ENCODE measurements around the gene PHF1.

Gene PHF1

DNA sequence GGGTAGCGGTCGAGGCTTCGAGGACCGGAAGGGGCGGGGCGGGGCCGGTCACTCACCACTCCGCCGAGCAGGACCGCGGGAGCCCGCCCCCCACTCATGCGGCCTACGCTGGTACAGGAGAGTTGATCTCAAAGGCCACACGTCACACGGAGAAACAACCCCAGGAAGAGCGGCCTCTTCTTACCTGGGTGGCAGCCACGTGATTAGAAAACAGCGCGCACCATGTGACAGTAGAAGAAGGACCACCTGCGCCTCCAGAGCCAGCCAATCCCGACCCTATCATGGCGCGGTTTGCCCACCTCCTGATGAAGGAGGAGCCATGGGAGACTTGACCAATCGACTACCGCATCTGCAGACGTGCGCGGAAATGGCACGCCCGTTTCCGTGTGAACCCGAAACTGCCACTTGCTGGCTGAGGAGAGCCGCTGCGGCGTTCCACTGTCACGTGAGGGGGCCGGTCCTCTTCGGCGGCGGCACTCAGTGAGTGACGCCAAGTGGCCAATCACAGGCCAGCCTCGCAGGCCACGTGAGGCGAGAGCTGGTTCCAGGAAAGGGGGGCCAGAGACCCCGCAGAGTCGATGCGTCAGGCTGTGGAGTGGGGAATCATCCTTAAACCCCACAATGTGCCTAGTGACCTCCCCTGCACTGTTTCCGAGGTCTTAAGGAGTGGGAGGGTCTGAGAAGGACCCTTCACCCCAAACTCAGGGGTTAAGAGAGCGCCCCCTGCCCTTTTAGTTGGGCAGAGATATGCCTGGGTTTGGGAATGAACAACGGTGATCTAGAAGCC lies 7.3 kb downstream of the PHF1 start, which contains the start of gene CUTA (continued):
- TF ChIP-seq, protein P1, sequence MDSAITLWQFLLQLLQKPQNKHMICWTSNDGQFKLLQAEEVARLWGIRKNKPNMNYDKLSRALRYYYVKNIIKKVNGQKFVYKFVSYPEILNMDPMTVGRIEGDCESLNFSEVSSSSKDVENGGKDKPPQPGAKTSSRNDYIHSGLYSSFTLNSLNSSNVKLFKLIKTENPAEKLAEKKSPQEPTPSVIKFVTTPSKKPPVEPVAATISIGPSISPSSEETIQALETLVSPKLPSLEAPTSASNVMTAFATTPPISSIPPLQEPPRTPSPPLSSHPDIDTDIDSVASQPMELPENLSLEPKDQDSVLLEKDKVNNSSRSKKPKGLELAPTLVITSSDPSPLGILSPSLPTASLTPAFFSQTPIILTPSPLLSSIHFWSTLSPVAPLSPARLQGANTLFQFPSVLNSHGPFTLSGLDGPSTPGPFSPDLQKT (IDR thresholded peaks at IDR 0.05; ENCODE audit: borderline replicate concordance, low read depth, low read length), result peak; percentile 38; the same call in 1 of the 2 replicates
- TF ChIP-seq ZNF677 (tag by site-specific recombination; IDR thresholded peaks at IDR 0.05), result no peak
- peak; percentile 91; the same call in 1 of the 2 replicates for TF ChIP-seq ZNF580 (tag by site-specific recombination; IDR thresholded peaks at IDR 0.05)
- TF ChIP-seq ZNF133 (tag by site-specific recombination; IDR thresholded peaks at IDR 0.05), result no peak
- no peak for TF ChIP-seq ZNF132 (tag by site-specific recombination; IDR thresholded peaks at IDR 0.05; ENCODE audit: borderline replicate concordance)
- TF ChIP-seq ZNF791 (tag by site-specific recombination; IDR thresholded peaks at IDR 0.05), result no peak
- TF ChIP-seq ZNF830 (tag by site-specific recombination; IDR thresholded peaks at IDR 0.05; ENCODE audit: low read depth), result no peak
- TF ChIP-seq ZEB2 (tag by site-specific recombination; IDR thresholded peaks at IDR 0.05), result peak; percentile 99
- TF ChIP-seq ZNF366 (tag by site-specific recombination; conservative IDR thresholded peaks at IDR 0.05), result no peak
- TF ChIP-seq SCRT2 (tag by site-specific recombination; IDR thresholded peaks at IDR 0.05), result peak; percentile 92
- TF ChIP-seq, protein P2, sequence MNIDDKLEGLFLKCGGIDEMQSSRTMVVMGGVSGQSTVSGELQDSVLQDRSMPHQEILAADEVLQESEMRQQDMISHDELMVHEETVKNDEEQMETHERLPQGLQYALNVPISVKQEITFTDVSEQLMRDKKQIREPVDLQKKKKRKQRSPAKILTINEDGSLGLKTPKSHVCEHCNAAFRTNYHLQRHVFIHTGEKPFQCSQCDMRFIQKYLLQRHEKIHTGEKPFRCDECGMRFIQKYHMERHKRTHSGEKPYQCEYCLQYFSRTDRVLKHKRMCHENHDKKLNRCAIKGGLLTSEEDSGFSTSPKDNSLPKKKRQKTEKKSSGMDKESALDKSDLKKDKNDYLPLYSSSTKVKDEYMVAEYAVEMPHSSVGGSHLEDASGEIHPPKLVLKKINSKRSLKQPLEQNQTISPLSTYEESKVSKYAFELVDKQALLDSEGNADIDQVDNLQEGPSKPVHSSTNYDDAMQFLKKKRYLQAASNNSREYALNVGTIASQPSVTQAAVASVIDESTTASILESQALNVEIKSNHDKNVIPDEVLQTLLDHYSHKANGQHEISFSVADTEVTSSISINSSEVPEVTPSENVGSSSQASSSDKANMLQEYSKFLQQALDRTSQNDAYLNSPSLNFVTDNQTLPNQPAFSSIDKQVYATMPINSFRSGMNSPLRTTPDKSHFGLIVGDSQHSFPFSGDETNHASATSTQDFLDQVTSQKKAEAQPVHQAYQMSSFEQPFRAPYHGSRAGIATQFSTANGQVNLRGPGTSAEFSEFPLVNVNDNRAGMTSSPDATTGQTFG (tag by site-specific recombination; IDR thresholded peaks at IDR 0.05; ENCODE audit: borderline replicate concordance), result no peak
- TF ChIP-seq HIC1 (tag by site-specific recombination; IDR thresholded peaks at IDR 0.05), result peak; percentile 95
- peak; percentile 57; the same call in 1 of the 2 replicates for TF ChIP-seq ZNF24 (tag by site-specific recombination; IDR thresholded peaks at IDR 0.05)
- TF ChIP-seq ZNF600 (tag by site-specific recombination; IDR thresholded peaks at IDR 0.05), result no peak
- TF ChIP-seq HOXC10 (CRISPR knock-in tag; IDR thresholded peaks at IDR 0.05), result 0 out of 2 replicates have a peak, but pooled peaks have one; percentile 51
- 0 out of 2 replicates have a peak, but pooled peaks have one; percentile 24 for TF ChIP-seq BCL11A (tag by site-specific recombination; IDR thresholded peaks at IDR 0.05; ENCODE audit: low read depth)
- TF ChIP-seq, protein P3, sequence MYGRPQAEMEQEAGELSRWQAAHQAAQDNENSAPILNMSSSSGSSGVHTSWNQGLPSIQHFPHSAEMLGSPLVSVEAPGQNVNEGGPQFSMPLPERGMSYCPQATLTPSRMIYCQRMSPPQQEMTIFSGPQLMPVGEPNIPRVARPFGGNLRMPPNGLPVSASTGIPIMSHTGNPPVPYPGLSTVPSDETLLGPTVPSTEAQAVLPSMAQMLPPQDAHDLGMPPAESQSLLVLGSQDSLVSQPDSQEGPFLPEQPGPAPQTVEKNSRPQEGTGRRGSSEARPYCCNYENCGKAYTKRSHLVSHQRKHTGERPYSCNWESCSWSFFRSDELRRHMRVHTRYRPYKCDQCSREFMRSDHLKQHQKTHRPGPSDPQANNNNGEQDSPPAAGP (tag by site-specific recombination; IDR thresholded peaks at IDR 0.05), result 0 out of 2 replicates have a peak, but pooled peaks have one; percentile 38
- no peak for TF ChIP-seq ZNF626 (tag by site-specific recombination; IDR thresholded peaks at IDR 0.05)
- TF ChIP-seq PBX3 (CRISPR knock-in tag; IDR thresholded peaks at IDR 0.05), result peak; percentile 77; the same call in 1 of the 2 replicates
- peak; percentile 62 for TF ChIP-seq SP7 (tag by site-specific recombination; IDR thresholded peaks at IDR 0.05)
- TF ChIP-seq, protein P4, sequence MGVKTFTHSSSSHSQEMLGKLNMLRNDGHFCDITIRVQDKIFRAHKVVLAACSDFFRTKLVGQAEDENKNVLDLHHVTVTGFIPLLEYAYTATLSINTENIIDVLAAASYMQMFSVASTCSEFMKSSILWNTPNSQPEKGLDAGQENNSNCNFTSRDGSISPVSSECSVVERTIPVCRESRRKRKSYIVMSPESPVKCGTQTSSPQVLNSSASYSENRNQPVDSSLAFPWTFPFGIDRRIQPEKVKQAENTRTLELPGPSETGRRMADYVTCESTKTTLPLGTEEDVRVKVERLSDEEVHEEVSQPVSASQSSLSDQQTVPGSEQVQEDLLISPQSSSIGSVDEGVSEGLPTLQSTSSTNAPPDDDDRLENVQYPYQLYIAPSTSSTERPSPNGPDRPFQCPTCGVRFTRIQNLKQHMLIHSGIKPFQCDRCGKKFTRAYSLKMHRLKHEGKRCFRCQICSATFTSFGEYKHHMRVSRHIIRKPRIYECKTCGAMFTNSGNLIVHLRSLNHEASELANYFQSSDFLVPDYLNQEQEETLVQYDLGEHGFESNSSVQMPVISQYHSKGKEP (tag by site-specific recombination; IDR thresholded peaks at IDR 0.05), result no peak
- peak; percentile 90 for TF ChIP-seq IKZF3 (tag by site-specific recombination; IDR thresholded peaks at IDR 0.05)
- no peak for TF ChIP-seq ZNF221 (tag by site-specific recombination; IDR thresholded peaks at IDR 0.05; ENCODE audit: borderline replicate concordance)
- TF ChIP-seq ZSCAN4 (tag by site-specific recombination; IDR thresholded peaks at IDR 0.05), result no peak
- peak; percentile 80 for TF ChIP-seq ZNF341 (tag by site-specific recombination; IDR thresholded peaks at IDR 0.05; ENCODE audit: low read depth)
- TF ChIP-seq ZNF202 (tag by site-specific recombination; IDR thresholded peaks at IDR 0.05; ENCODE audit: borderline replicate concordance), result no peak
- no peak for TF ChIP-seq ZNF121 (tag by site-specific recombination; IDR thresholded peaks at IDR 0.05)
- TF ChIP-seq ZNF324 (tag by site-specific recombination; IDR thresholded peaks at IDR 0.05), result peak; percentile 79; the same call in 1 of the 2 replicates
